HEK293T (cell line): Measurements from ENCODE around the gene ABCC8.

Experiments
- ARNT ChIP-seq: fragments of 450-650 bp; IDR thresholded peaks from 2 replicates; pipeline ENCODE4 v1.6.1; 2017; ENCODE audit warnings: mild to moderate bottlenecking
- BHLHE40 ChIP-seq: fragments of 450-650 bp; IDR thresholded peaks from 2 replicates; pipeline ENCODE4 v1.6.1; 2016; ENCODE audit warnings: mild to moderate bottlenecking, moderate library complexity, borderline replicate concordance
- ELF4 ChIP-seq: fragments of 450-650 bp; IDR thresholded peaks from 2 replicates; pipeline ENCODE4 v1.6.1; 2017; ENCODE audit warnings: antibody characterized with exemption
- FOXA1 ChIP-seq: fragments of 450-650 bp; IDR thresholded peaks from 2 replicates; pipeline ENCODE4 v1.6.1; 2016; ENCODE audit warnings: mild to moderate bottlenecking
- FOXM1 ChIP-seq: fragments of 450-650 bp; IDR thresholded peaks from 2 replicates; pipeline ENCODE4 v1.6.1; 2017; ENCODE audit warnings: mild to moderate bottlenecking, borderline replicate concordance
- L3MBTL2 ChIP-seq: fragments of 450-650 bp; conservative IDR thresholded peaks from 2 replicates; pipeline ENCODE4 v1.6.1; 2016; ENCODE audit warnings: mild to moderate bottlenecking
- ZNF384 ChIP-seq: fragments of 450-650 bp; IDR thresholded peaks from 2 replicates; pipeline ENCODE4 v1.6.1; 2016

- no peak for TF ChIP-seq BHLHE40
- TF ChIP-seq FOXA1 = no peak
- no peak for TF ChIP-seq ARNT
- no peak for TF ChIP-seq FOXM1
- no peak for TF ChIP-seq ELF4
- TF ChIP-seq L3MBTL2 = no peak
- no peak for TF ChIP-seq ZNF384
Measured at GRCh38 chr11:17403980-17404759, 72.5 kb downstream of the ABCC8 start.
